GM12874 (cell line): ENCODE data around the gene TCL1A.

Experiments used
- TF ChIP-seq, protein P1 (sequence below): IDR thresholded peaks from 2 replicates; pipeline ENCODE4 v1.5.1; 2011; ENCODE audit warnings: low read depth, mild to moderate bottlenecking, control low read depth, low read length, moderate library complexity; ENCODE audit not compliant: insufficient read depth

The TCL1A gene

DNA sequence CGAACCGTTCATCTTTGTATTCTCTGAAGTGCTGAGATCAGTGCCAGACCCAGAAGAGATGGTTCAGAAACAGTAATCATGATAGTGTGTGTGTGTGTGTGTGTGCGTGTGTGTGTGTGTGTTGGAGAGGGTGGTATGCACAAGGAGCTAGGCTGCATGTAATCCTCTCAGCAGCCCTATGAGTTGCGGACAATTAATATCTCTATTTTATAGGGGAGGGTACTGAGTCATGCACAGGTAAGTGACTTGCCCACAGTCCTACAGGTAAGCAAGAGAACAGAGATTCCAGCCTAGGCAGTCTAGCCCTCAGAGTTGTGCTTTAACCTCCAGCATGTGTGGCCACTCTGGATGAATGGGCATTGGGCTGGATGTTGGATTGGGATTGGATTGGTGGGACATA is 27.9 kb upstream of the TCL1A start:
- TF ChIP-seq, protein P1, sequence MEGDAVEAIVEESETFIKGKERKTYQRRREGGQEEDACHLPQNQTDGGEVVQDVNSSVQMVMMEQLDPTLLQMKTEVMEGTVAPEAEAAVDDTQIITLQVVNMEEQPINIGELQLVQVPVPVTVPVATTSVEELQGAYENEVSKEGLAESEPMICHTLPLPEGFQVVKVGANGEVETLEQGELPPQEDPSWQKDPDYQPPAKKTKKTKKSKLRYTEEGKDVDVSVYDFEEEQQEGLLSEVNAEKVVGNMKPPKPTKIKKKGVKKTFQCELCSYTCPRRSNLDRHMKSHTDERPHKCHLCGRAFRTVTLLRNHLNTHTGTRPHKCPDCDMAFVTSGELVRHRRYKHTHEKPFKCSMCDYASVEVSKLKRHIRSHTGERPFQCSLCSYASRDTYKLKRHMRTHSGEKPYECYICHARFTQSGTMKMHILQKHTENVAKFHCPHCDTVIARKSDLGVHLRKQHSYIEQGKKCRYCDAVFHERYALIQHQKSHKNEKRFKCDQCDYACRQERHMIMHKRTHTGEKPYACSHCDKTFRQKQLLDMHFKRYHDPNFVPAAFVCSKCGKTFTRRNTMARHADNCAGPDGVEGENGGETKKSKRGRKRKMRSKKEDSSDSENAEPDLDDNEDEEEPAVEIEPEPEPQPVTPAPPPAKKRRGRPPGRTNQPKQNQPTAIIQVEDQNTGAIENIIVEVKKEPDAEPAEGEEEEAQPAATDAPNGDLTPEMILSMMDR = no peak

DNA sequence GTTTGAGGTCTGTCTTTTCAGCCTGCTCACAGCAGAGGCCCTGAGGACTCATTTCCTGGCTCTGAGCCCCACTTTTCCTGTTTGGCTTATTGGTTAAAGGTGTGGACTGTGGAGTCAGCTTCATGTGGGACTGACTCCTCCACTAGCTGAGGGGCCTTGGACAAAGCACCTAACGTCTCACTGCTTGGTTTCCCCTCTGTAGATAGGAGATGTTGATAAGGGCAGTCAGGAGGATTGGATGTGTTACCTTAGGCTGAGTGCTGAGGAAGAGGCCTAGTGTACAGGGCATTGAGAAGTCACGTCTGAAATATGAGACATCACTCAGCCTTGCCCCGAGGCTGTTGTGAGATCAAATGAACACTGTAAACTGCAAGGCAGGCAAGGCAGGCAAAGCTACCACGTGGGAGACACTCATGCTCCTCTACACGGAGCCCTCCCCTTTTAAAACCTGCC is 27.1 kb upstream of the TCL1A start:
- TF ChIP-seq, protein P1 = no peak

DNA sequence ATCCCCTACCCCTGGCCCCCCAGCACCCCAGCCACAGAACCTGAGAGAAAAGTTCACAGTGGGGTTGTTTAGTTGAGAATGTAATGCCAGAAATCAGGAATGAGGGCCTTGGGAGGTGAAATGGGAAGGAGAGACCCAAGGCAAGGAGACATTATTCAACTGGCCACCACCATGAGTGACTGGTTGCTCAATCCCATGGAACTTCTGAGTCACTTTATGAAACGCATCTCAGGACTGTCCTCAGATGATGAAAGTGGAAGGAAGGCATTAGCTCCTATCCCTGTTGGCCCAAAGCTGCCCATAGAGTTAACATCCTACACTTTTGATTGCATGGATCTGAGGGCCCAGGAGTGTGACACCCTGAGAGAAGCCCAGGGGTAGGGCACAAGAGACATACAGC is 25.4 kb upstream of the TCL1A start:
- TF ChIP-seq, protein P1 = no peak

DNA sequence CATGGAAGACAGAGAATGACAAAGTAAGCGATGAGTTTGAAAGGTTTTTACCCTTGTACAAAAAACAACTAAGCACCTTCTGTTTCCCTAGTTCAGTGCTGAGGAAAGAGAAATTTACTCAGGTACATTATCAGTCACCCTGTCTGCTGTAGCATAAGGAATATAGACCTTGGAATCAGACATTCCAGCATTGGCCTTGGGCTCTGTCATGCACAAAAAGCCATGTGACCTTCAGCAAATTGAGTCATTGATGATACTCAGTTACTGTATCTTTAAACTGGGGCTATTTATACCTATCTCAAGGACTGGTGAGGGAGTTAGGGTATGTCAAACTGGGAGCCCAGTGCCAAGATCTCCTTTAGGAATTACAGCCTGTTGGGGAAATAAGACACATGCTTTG is 19.3 kb upstream of the TCL1A start:
- TF ChIP-seq, protein P1 = no peak

DNA sequence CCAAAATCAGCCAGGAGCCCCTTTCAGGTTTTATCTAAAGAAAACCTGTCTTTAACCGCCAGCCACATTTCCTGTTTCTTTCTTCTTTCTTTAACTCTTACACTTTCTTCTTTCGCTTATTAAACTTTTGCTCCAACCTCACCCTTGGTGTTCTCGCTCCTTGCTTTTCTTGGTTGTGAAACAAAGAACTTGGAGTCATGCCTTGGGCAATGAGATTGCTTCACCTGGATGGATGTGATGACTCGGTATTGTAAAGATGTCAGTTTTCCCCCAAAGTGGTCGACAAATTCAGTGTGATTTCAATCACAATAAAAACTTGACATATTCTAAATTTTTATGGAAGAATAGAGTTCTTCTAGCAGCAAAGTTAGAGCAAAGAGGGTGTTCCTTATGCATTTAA is 16.2 kb upstream of the TCL1A start:
- TF ChIP-seq, protein P1 = no peak

DNA sequence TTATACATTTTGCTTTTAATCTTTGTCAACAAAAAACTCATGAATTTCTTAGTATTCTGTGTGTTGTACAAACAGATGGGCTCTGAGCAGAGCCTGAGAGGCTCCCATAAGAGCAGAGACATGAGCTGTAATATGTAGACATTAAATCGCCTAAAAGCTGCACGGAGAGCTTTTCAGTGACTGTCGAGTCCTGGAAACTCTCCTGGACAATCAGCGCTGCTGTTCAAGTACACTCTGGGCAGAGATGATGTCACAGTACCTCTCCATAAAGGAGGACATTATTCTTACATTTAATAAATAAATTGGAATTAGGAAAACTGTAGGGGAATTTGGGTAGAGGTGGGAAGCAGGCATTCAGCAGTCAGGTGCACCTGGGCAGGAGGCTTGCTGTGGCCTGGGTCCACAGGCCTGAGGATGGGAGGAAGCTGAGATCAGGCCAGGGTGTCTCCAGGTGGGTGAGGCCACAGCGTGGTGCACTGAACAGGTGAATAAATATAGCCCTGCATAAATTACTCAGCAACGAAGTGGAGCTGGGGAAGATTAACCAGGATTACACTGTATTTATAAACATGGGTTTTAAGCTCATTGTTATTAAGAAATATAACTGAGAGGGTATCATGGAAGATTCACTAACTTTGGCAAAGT is 13.3 kb upstream of the TCL1A start:
- TF ChIP-seq, protein P1 = no peak

DNA sequence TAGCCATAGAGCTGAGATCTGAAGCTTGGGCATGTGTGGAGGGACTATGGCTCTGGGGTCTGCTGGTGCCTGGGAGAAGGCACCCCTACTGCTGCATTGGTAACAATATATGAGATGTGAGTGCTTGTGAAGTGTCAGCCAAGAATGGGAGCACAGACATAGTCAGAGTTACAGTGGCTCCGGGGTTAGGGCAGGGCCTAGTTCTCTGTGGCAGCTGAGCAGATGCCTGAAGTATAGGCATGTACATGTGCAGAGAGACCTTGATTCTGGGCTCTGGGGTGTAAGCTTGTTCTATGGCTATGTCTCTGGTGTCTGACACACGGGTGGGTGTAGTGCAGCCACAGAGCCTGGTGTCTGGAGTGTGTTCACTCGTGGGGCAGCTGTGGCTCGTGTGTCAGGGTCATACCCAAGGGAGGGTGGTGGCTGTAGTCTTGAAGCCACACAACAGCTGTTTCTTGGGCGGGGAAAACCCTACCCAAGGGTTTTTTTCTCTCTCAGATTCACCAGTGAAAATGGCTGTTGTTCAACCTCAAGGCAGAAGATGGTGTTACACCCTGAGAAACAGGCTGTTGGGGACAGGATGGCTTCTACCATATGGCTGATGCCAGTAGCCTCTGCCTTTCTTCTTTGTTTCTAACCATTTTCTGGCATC is 11.9 kb upstream of the TCL1A start:
- TF ChIP-seq, protein P1 = no peak
